Mammary epithelial cell (primary cell): ENCODE results near the gene TP73.

Experiments
- EZH2 ChIP-seq: IDR thresholded peaks from 2 replicates; pipeline ENCODE4 v1.6.1; 2012; ENCODE audit warnings: low read length, inconsistent platforms, borderline replicate concordance
- TF ChIP-seq, protein P1 (sequence below), 2 donors: IDR thresholded peaks in 1 of 2; conservative IDR thresholded peaks in 1 of 2; 2 replicates each; pipeline ENCODE4 v1.5.1; 2011 to 2012; ENCODE audit warnings: inconsistent platforms in 2 of 2, low read length in 2 of 2, mild to moderate bottlenecking in 2 of 2, control low read depth in 1 of 2, low read depth in 1 of 2; ENCODE audit not compliant: insufficient read depth in 1 of 2; ENCODE audit errors: extremely low read depth in 1 of 2

DNA sequence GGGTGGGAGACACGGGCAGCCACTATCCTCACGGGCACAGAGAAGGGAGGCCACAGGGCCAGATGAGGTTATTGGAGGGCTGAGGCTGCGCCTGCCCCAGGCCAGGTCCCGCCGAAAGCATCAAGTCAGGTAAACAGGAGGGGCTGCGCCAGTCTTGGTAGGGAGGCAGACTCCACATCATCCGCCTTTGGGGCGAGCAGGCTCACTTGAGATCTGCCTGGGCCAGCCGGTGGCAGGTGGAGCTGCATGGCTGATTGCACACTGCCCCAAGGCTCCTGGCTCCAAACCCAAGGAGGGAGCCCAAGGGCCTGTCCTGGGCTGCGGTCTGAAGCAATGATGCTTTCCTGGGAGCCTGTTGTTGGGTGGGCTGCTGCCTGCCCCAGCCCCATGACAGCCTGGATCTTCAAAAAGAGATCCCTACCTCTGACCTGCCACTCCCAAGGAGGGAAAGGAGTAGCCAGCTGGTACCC lies 124.8 kb downstream of the TP73 start:
- TF ChIP-seq, protein P1, sequence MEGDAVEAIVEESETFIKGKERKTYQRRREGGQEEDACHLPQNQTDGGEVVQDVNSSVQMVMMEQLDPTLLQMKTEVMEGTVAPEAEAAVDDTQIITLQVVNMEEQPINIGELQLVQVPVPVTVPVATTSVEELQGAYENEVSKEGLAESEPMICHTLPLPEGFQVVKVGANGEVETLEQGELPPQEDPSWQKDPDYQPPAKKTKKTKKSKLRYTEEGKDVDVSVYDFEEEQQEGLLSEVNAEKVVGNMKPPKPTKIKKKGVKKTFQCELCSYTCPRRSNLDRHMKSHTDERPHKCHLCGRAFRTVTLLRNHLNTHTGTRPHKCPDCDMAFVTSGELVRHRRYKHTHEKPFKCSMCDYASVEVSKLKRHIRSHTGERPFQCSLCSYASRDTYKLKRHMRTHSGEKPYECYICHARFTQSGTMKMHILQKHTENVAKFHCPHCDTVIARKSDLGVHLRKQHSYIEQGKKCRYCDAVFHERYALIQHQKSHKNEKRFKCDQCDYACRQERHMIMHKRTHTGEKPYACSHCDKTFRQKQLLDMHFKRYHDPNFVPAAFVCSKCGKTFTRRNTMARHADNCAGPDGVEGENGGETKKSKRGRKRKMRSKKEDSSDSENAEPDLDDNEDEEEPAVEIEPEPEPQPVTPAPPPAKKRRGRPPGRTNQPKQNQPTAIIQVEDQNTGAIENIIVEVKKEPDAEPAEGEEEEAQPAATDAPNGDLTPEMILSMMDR (conservative IDR thresholded peaks at IDR 0.05 in 1 of 2, IDR thresholded peaks at IDR 0.05 in 1 of 2; ENCODE audit: extremely low read depth in 1 of 2, insufficient read depth in 1 of 2, low read depth in 1 of 2, low read length in 2 of 2), result no peak
- TF ChIP-seq EZH2, result no peak
